ENCODE results near the gene ZBTB7C. TPM values are rescaled to one million over a fixed set of nuclear protein-coding genes. Genes with fewer than 3 reads are reported as not detected.

Gene ZBTB7C
- total and polyA plus RNA-seq, 9 of the 15 experiments (the other 6 are each of a cell fraction or from before 2014, with no cell fraction given), result not detected

DNA sequence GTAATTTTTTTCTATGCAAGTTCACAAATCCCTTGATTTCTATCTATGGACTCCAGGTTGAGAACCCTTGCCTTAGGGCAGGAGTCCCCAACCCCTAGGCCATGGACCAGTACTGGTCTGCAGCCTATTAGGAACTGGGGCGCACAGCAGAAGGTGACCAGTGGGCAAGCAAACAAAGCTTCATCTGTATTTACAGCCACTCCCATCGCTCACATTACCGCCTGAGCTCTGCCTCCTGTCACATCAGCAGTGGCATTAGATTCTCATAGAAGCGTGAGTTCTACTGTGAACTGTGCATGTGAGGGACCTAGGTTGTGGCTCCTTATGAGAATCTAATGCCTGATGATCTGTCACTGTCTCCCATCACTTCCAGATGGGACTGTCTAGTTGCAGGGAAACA is 408.5 kb downstream of the ZBTB7C start:
- peaks cover 3% of the 10 kb centered on the region; the same call in 1 of the 2 replicates for H3K9me3 ChIP-seq (replicated peaks; ENCODE audit: control insufficient read depth, insufficient read depth, low read depth, low read length)
- no peaks in the 10 kb centered on the region for H3K9me1 ChIP-seq (ENCODE audit: control insufficient read depth, insufficient read depth, low read length)
- no peaks in the 10 kb centered on the region for H3K79me2 ChIP-seq (ENCODE audit: control insufficient read depth, insufficient read depth, low read length)
- H3K4me1 ChIP-seq (replicated peaks in 1 of 2; ENCODE audit: control insufficient read depth in 2 of 2, insufficient read depth in 2 of 2, low read length in 2 of 2), result peaks cover 0 to 6% of the 10 kb centered on the region in 2 experiments; a peak in 4 of 5 replicates
- no TSS peak for BruUV-seq (replicated peaks)
- H3K27me3 ChIP-seq (ENCODE audit: control insufficient read depth in 2 of 2, insufficient read depth in 2 of 2, low read length in 2 of 2), result no peaks in the 10 kb centered on the region
- in situ Hi-C loops (cut with MboI) (no loop called here), intact Hi-C loops (cut with micrococcal nuclease) (no loop called here)
- 56% methylated on average over 4 of the region's 4 CpGs for WGBS (ENCODE audit: insufficient coverage, low coverage, missing lambda C conversion rate)
- ATAC-seq (no peak), FAIRE-seq (no peak), DNase-seq (ENCODE audit: extremely low read depth in 1 of 4, low spot score in 3 of 4) (no peak)
- no peak overlapping the region for H3K27ac ChIP-seq (ENCODE audit: extremely low read depth, low read depth, low read length)
- ChIA-PET CTCF (ENCODE audit: low intra/inter-chr PET ratio) (no interaction called here), POLR2A (no interaction called here)
- no peak overlapping the region for H3K9ac ChIP-seq (ENCODE audit: insufficient read depth in 1 of 2, low read depth in 2 of 2, low read length in 2 of 2)
- TF ChIP-seq NFXL1 (CRISPR knock-in tag; IDR thresholded peaks at IDR 0.05) (no peak), SMAD1 (IDR thresholded peaks at IDR 0.05; ENCODE audit: low read depth, low read length, partially characterized antibody) (no peak), POLR3A (IDR thresholded peaks at IDR 0.05; ENCODE audit: borderline replicate concordance, extremely low read depth, insufficient read depth, insufficient read length) (no peak), HSF4 (CRISPR knock-in tag; IDR thresholded peaks at IDR 0.05; ENCODE audit: borderline replicate concordance) (no peak)
- TF ChIP-seq, protein P1, sequence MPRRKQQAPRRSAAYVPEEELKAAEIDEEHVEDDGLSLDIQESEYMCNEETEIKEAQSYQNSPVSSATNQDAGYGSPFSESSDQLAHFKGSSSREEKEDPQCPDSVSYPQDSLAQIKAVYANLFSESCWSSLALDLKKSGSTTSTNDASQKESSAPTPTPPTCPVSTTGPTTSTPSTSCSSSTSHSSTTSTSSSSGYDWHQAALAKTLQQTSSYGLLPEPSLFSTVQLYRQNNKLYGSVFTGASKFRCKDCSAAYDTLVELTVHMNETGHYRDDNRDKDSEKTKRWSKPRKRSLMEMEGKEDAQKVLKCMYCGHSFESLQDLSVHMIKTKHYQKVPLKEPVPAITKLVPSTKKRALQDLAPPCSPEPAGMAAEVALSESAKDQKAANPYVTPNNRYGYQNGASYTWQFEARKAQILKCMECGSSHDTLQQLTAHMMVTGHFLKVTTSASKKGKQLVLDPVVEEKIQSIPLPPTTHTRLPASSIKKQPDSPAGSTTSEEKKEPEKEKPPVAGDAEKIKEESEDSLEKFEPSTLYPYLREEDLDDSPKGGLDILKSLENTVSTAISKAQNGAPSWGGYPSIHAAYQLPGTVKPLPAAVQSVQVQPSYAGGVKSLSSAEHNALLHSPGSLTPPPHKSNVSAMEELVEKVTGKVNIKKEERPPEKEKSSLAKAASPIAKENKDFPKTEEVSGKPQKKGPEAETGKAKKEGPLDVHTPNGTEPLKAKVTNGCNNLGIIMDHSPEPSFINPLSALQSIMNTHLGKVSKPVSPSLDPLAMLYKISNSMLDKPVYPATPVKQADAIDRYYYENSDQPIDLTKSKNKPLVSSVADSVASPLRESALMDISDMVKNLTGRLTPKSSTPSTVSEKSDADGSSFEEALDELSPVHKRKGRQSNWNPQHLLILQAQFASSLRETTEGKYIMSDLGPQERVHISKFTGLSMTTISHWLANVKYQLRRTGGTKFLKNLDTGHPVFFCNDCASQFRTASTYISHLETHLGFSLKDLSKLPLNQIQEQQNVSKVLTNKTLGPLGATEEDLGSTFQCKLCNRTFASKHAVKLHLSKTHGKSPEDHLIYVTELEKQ (CRISPR knock-in tag; IDR thresholded peaks at IDR 0.05), result no peak
- TF ChIP-seq, protein P2, sequence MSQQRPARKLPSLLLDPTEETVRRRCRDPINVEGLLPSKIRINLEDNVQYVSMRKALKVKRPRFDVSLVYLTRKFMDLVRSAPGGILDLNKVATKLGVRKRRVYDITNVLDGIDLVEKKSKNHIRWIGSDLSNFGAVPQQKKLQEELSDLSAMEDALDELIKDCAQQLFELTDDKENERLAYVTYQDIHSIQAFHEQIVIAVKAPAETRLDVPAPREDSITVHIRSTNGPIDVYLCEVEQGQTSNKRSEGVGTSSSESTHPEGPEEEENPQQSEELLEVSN (IDR thresholded peaks at IDR 0.05; ENCODE audit: borderline replicate concordance in 1 of 2, extremely low read depth in 1 of 2, insufficient read depth in 1 of 2, insufficient read length in 1 of 2, low read depth in 1 of 2, low read length in 1 of 2, poor library complexity in 1 of 2, severe bottlenecking in 1 of 2), result no peak
- TF ChIP-seq, protein P3, sequence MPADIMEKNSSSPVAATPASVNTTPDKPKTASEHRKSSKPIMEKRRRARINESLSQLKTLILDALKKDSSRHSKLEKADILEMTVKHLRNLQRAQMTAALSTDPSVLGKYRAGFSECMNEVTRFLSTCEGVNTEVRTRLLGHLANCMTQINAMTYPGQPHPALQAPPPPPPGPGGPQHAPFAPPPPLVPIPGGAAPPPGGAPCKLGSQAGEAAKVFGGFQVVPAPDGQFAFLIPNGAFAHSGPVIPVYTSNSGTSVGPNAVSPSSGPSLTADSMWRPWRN (IDR thresholded peaks at IDR 0.05; ENCODE audit: low read depth), result no peak
- TF ChIP-seq, protein P4, sequence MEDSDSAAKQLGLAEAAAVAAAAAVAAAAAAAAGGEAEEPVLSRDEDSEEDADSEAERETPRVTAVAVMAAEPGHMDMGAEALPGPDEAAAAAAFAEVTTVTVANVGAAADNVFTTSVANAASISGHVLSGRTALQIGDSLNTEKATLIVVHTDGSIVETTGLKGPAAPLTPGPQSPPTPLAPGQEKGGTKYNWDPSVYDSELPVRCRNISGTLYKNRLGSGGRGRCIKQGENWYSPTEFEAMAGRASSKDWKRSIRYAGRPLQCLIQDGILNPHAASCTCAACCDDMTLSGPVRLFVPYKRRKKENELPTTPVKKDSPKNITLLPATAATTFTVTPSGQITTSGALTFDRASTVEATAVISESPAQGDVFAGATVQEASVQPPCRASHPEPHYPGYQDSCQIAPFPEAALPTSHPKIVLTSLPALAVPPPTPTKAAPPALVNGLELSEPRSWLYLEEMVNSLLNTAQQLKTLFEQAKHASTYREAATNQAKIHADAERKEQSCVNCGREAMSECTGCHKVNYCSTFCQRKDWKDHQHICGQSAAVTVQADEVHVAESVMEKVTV (CRISPR knock-in tag; IDR thresholded peaks at IDR 0.05), result no peak
- TF ChIP-seq, protein P5, sequence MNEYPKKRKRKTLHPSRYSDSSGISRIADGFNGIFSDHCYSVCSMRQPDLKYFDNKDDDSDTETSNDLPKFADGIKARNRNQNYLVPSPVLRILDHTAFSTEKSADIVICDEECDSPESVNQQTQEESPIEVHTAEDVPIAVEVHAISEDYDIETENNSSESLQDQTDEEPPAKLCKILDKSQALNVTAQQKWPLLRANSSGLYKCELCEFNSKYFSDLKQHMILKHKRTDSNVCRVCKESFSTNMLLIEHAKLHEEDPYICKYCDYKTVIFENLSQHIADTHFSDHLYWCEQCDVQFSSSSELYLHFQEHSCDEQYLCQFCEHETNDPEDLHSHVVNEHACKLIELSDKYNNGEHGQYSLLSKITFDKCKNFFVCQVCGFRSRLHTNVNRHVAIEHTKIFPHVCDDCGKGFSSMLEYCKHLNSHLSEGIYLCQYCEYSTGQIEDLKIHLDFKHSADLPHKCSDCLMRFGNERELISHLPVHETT (CRISPR knock-in tag; conservative IDR thresholded peaks at IDR 0.05 in 1 of 2, IDR thresholded peaks at IDR 0.05 in 1 of 2), result no peak
- H3K4me3 ChIP-seq, result no peak overlapping the region
- no peaks in the 10 kb centered on the region for H3K36me3 ChIP-seq (ENCODE audit: control insufficient read depth, insufficient read depth, low read length)
- H3K4me2 ChIP-seq (ENCODE audit: insufficient read depth, low read length), result no peak overlapping the region
- H2AFZ ChIP-seq (ENCODE audit: low read depth, low read length), result no peak overlapping the region
- H4K20me1 ChIP-seq (replicated peaks; ENCODE audit: control insufficient read depth, insufficient read depth, low read length), result no peaks in the 10 kb centered on the region

All from K562 (cell line).